MCF 10A (cell line): ENCODE data around the gene SLC15A3. TPM values are rescaled to one million over a fixed set of nuclear protein-coding genes. Genes with fewer than 3 reads are reported as not detected.
A peak's percentile ranks its signal among the peaks of the same experiment; 100 is the strongest.

Experiments
- BruUV-seq: library from RNA; stranded (reverse); fragments of 400-500 nt; replicated peaks from 2 replicates; lab custom pipeline; 2021; lab: Mats Ljungman, UMichigan
- CTCF ChIA-PET: fragments of 300-600 bp; sonication (Branson Sonifier 250); formaldehyde crosslinking; extraction: SDS; loops from one replicate; lab custom pipeline; 2021; ENCODE audit warnings: antibody characterized with exemption, inconsistent platforms; lab: Yijun Ruan, JAX
- POLR2A ChIA-PET: fragments of 300-600, 350-650 bp; sonication (Branson Sonifier 250); formaldehyde crosslinking; extraction: SDS; loops from one replicate; lab custom pipeline; 2020; ENCODE audit warnings: antibody characterized with exemption, inconsistent platforms; lab: Yijun Ruan, JAX
- DNase-seq: peaks from one replicate; pipeline ENCODE4 v3.0.0-alpha.2; 2018; ENCODE audit not compliant: unreplicated experiment
- H3K27ac Mint-ChIP-seq: one replicate; pipeline ENCODE4 v1.8.0; 2022; ENCODE audit warnings: mild to moderate bottlenecking, low read depth, mixed read lengths; ENCODE audit not compliant: unreplicated experiment
- H3K27me3 Mint-ChIP-seq: one replicate; pipeline ENCODE4 v1.8.0; 2022; ENCODE audit warnings: mixed read lengths; ENCODE audit not compliant: insufficient read depth, unreplicated experiment
- H3K36me3 Mint-ChIP-seq: one replicate; pipeline ENCODE4 v1.8.0; 2022; ENCODE audit warnings: mild to moderate bottlenecking, moderate library complexity, mixed read lengths; ENCODE audit not compliant: insufficient read depth, unreplicated experiment
- H3K4me1 Mint-ChIP-seq: one replicate; pipeline ENCODE4 v1.8.0; 2022; ENCODE audit warnings: mixed read lengths; ENCODE audit not compliant: insufficient read depth, unreplicated experiment
- H3K4me3 Mint-ChIP-seq: one replicate; pipeline ENCODE4 v1.8.0; 2022; ENCODE audit warnings: mild to moderate bottlenecking, moderate library complexity, mixed read lengths; ENCODE audit not compliant: unreplicated experiment
- H3K9me3 Mint-ChIP-seq: one replicate; pipeline ENCODE4 v1.8.0; 2022; ENCODE audit warnings: mixed read lengths; ENCODE audit not compliant: unreplicated experiment
- intact Hi-C: fragments of 100-400 bp; cut with micrococcal nuclease; formaldehyde crosslinking; loops from 2 replicates; pipeline ENCODE4 v1.14.1; 2022
- total RNA-seq: library from RNA; stranded (reverse); gene quantifications from 2 replicates; pipeline ENCODE4 v1.2.3, GENCODE V29; 2022
- TF ChIP-seq, protein P1 (sequence below): fragments of 200-600 bp; IDR thresholded peaks from one replicate; pipeline ENCODE4 v1.8.0; 2022; ENCODE audit warnings: antibody characterized with exemption, mild to moderate bottlenecking; ENCODE audit not compliant: unreplicated experiment

The SLC15A3 gene
- total RNA-seq, 1 experiment from 2014 or later: not detected

DNA sequence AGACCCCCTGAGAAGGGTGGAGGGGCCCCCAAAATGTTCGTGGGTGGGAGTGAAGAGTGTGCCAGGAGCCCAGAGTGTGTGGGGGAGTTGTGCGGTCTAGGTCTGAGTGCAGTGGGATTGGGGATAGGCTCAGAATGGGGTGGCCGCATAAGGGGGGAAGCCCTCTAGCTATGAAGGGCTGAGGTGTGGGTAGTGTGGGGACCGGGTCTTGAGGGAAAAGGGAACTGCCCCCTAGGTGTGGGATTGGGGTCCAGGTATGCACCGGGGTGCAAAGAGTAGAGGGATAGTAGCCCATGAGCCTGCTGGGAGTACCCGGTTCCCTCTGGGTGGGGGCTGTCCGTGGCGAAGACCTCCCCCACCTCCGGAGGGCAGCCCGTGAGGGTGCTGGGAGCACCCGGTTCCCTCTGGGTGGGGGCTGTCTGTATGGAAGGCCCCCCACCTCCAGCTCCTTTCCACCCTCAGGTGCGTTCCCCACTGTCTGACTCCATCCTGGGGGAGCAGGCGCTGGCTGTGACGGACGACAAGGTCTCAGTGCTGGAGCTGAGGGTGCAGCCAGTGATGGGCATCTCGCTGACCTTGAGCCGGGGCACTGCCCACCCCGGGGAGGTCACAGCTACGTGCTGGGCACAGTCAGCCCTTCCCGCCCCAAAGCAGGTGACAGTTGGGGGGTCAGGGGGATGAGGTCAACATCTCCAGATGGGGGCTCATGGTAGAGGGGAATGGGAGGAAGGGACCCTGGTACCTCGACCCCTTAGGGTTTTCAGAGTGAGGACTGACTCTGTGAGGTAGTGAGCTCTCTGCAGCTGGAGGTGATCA lies 17.0 kb downstream of the SLC15A3 start:
- H3K27me3 Mint-ChIP-seq: peaks cover 7% of the 10 kb centered on the region
- ChIA-PET CTCF (interaction anchor here (0.6 to 1.2 kb wide), 3 partner anchors 36 to 649 kb away, joined by 3 read pairs; no protein-coding TSS in a partner anchor), POLR2A (no interaction called here)
- H3K9me3 Mint-ChIP-seq: no peaks in the 10 kb centered on the region
- DNase-seq: no peak
- H3K4me3 Mint-ChIP-seq: no peak overlapping the region
- no peaks in the 10 kb centered on the region for H3K4me1 Mint-ChIP-seq
- H3K36me3 Mint-ChIP-seq: peaks cover 6% of the 10 kb centered on the region
- BruUV-seq: no TSS peak
- TF ChIP-seq, protein P1, sequence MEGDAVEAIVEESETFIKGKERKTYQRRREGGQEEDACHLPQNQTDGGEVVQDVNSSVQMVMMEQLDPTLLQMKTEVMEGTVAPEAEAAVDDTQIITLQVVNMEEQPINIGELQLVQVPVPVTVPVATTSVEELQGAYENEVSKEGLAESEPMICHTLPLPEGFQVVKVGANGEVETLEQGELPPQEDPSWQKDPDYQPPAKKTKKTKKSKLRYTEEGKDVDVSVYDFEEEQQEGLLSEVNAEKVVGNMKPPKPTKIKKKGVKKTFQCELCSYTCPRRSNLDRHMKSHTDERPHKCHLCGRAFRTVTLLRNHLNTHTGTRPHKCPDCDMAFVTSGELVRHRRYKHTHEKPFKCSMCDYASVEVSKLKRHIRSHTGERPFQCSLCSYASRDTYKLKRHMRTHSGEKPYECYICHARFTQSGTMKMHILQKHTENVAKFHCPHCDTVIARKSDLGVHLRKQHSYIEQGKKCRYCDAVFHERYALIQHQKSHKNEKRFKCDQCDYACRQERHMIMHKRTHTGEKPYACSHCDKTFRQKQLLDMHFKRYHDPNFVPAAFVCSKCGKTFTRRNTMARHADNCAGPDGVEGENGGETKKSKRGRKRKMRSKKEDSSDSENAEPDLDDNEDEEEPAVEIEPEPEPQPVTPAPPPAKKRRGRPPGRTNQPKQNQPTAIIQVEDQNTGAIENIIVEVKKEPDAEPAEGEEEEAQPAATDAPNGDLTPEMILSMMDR: no peak
- no peak overlapping the region for H3K27ac Mint-ChIP-seq
- intact Hi-C loops: no loop called here

DNA sequence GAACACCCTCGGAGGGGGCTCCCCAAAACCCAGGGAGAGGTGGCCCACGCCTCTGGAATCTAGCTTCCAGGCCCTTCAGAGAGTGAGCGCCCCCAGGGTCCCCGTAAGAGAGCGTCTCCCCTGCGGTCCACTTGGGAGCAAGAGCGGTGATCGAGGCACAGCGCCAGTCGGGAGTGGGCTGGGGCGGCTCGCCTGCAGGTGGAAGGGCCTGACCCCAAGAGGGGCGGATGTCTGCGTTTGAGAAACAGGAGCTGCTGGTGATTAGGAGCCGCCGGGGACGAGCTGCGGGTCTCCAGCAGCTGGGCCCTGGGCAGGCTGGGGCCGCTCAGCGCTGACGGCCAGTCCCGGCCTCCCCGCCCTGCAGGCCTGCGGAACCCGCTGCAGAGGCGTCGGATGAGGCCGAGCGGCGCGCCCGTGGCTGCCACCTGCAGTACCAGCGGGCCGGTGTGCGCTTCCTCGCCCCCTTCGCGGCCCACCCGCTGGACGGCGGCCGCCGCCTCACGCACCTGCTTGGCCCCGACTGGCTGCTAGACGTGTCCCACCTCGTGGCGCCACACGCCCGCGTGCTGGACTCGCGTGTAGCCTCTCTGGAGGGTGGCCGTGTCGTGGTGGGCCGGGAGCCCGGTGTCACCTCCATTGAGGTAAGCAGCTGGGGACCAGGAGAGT lies 17.7 kb downstream of the SLC15A3 start:
- CTCF ChIA-PET: interaction anchor here (0.6 to 1.2 kb wide), 3 partner anchors 35 to 650 kb away, joined by 3 read pairs; no protein-coding TSS in a partner anchor
- H3K36me3 Mint-ChIP-seq: peaks cover 6% of the 10 kb centered on the region

DNA sequence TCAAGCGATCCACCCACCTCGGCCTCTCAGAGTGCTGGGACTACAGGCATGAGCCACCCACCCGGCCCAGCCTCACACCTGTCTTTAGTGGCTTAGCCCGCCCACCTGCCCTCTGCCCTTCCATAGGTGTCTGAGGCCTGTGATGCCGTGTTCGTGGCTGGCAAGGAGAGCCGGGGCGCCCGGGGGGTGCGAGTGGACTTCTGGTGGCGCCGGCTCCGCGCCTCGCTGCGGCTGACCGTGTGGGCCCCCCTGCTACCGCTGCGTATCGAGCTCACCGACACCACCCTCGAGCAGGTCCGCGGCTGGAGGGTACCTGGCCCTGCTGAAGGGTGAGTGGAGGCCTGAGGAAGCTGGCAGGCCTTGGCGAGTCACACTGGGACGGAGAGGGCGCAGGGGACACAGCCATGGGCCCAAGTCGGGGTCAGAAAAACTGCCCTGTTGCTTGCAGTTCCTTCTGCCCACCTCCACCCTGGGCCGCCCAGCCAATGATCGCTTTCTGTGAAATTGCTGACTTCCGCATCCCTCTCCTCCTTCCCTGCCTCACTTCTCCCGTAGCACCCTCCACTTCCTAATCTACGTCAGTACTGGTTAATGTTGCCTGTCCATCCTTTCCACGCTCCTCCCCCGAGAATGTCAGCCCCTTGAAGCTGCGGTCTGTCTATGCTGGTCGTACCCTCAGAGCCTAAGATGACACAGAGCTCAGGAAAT lies 18.4 kb downstream of the SLC15A3 start:
- H3K27me3 Mint-ChIP-seq: no peaks in the 10 kb centered on the region
- no peak overlapping the region for H3K4me3 Mint-ChIP-seq
- TF ChIP-seq, protein P1: no peak
- no peaks in the 10 kb centered on the region for H3K4me1 Mint-ChIP-seq
- intact Hi-C loops: no loop called here
- CTCF ChIA-PET: interaction anchor here (1.0 kb wide), 1 partner anchor 34 kb away, joined by 3 read pairs; no protein-coding TSS in a partner anchor
- H3K9me3 Mint-ChIP-seq: no peaks in the 10 kb centered on the region
- POLR2A ChIA-PET: no interaction called here
- no TSS peak for BruUV-seq
- peaks cover 6% of the 10 kb centered on the region for H3K36me3 Mint-ChIP-seq
- peak overlapping the region; percentile 6 for H3K27ac Mint-ChIP-seq
- no peak for DNase-seq

More for the DNA sequence above, 17.7 kb downstream of the SLC15A3 start:
- no peak for DNase-seq
- TF ChIP-seq, protein P1: no peak
- no TSS peak for BruUV-seq
- POLR2A ChIA-PET: no interaction called here
- H3K27ac Mint-ChIP-seq: peak overlapping the region; percentile 6
- H3K4me3 Mint-ChIP-seq: no peak overlapping the region
- intact Hi-C loops: no loop called here
- H3K9me3 Mint-ChIP-seq: no peaks in the 10 kb centered on the region
- H3K4me1 Mint-ChIP-seq: no peaks in the 10 kb centered on the region
- peaks cover 5% of the 10 kb centered on the region for H3K27me3 Mint-ChIP-seq
